K562 treated with DMSO at 1 percent for 48 hours (cell line): ENCODE data around the gene PI16. TPM values are rescaled to one million over a fixed set of nuclear protein-coding genes. Genes with fewer than 3 reads are reported as not detected.

Experiments
- total RNA-seq: library from RNA; unstranded; fragments of 300-600 nt; gene quantifications from 2 replicates; pipeline ENCODE4 v1.2.3, GENCODE V29; 2022; ENCODE audit warnings: low replicate concordance; ENCODE audit errors: extremely low read depth

The PI16 gene
- total RNA-seq = not detected in 2 replicates

GRCh38 chr6:36954262-36954931 is at the start of gene PI16:
TSS of gene PI16 (plus strand) at chr6:36954738. CDS start at chr6:36954761, 23 bp downstream.

GRCh38 chr6:36985808-36986703 is 31.5 kb downstream of the PI16 start, which contains the start of gene MTCH1:
TSS of gene MTCH1 (minus strand) at chr6:36986196. CDS start at chr6:36986173, 23 bp downstream.

GRCh38 chr6:37005061-37005810 is 50.7 kb downstream of the PI16 start, which contains the start of gene FGD2:
TSS of gene FGD2 (plus strand) at chr6:37005655. CDS start at chr6:37005818, 163 bp downstream.

Other genes starting within 250 kb of the PI16 start
- gene CPNE5, start 115.3 kb upstream of the PI16 start, total RNA-seq = not detected in 2 replicates
- not detected in 2 replicates for gene PPIL1, start 79.9 kb upstream of the PI16 start, total RNA-seq
- not detected in 2 replicates for gene C6orf89, start 68.8 kb upstream of the PI16 start, total RNA-seq
- not detected in 2 replicates for gene MTCH1, start 31.5 kb downstream of the PI16 start, total RNA-seq
- not detected in 2 replicates for gene FGD2, start 50.9 kb downstream of the PI16 start, total RNA-seq
- 492 and 623 TPM in 2 replicates for gene PIM1, start 215.4 kb downstream of the PI16 start, total RNA-seq